Measurements from ENCODE around the gene TMEM132C.

- TF ChIP-seq POLR2AphosphoS5 (IDR thresholded peaks at IDR 0.05; ENCODE audit: low read depth, low read length) (no peak), TAF1 (IDR thresholded peaks at IDR 0.05; ENCODE audit: borderline replicate concordance, insufficient read depth, low read length) (no peak)
Observed at GRCh38 chr12:128617304-128617833, 350.4 kb downstream of the TMEM132C start.
